Stimulated activated CD4-positive, alpha-beta T cell treated with anti-CD3 and anti-CD28 coated beads, Interleukin-4, amount 100 ng/mL, for 1 hour (primary cell): Measurements from ENCODE around the gene CFAP43.

Experiments
- DNase-seq: peaks from one replicate; pipeline ENCODE4 v3.0.0-alpha.2; 2020

Gene CFAP43

DNA sequence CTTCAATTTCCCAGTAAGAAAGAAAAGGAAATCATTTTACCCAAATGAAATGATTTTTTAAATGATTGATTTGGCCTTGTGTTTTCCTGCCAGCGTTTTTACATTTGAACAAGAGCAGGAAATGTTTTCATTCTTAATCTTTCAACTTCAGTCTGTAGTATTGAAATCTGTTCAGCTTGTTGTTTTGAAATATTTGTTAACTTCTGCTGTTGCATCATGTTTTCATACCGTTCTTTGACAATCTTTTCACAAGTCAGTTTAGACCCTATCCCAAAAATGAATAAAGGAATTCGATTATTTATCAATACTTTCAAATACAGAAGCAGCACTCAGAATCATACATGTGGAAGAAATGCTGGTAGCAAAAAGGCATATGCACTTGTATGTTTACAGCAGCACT, 102.1 kb downstream of the CFAP43 start:
- DNase-seq: no peak

DNA sequence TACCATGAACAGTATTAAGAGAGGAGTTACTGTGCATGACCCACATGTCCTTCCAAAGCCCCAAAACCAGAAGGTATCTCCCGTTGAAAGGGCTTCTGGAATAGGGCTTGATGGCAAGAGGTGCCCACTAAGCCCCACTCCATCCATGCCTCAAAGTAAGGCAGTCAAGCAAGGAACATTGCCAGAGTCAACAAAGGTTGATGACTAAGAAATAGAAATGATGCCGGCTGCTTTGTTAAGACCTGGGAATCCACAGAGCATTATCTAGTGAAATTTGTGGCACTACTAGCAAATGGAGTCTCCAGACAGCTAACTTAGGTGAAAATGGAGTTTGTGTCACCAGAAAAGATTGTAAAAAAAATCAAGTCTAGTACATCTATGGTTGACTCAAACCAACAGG, 104.0 kb downstream of the CFAP43 start:
- no peak for DNase-seq

- no peak for DNase-seq
These were observed 104.8 kb downstream of the CFAP43 start for GRCh38 chr10:104127411-104127810.

- no peak for DNase-seq
These were observed 108.8 kb downstream of the CFAP43 start for GRCh38 chr10:104123397-104123796.

DNA sequence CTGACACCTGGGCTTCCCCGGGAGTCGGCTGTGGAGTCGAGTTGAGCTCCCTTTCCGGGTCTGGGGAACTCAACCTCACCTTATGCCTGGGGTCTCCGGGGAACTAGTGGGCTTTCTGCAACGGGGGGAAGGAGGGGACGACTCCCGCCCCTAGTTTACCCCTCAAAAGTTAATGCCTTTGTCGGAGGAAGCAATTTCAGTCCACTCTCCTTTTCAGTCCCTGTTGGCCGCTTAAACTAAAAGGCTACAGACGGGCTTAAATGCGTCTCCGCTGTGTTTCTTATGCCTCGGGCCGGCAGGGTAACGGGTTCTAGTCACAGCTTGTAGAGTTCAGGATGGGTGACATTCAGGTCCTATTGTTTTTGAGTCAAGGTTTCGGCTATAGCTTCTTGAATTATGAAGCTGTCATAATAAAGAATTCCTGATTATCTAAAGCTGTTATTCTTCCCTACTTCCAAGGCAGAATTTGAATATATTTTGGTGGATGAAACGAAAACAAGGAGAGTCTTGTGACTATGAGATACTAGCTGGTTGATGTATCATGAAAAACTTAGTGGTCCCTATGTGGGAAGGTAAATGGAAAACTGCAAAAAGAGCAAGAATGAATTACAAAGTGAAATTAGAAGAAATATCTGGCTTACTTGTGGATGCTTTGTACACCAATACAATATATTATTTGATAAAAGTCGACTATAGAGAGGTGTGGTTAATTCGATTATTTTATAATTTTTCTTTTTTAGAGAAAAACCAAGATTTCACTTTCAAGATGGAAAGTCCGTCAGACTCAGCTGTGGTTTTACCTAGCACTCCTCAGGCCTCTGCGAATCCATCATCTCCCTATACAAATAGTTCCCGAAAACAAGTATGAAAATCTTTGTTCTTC, 109.7 kb downstream of the CFAP43 start:
- no peak for DNase-seq

DNA sequence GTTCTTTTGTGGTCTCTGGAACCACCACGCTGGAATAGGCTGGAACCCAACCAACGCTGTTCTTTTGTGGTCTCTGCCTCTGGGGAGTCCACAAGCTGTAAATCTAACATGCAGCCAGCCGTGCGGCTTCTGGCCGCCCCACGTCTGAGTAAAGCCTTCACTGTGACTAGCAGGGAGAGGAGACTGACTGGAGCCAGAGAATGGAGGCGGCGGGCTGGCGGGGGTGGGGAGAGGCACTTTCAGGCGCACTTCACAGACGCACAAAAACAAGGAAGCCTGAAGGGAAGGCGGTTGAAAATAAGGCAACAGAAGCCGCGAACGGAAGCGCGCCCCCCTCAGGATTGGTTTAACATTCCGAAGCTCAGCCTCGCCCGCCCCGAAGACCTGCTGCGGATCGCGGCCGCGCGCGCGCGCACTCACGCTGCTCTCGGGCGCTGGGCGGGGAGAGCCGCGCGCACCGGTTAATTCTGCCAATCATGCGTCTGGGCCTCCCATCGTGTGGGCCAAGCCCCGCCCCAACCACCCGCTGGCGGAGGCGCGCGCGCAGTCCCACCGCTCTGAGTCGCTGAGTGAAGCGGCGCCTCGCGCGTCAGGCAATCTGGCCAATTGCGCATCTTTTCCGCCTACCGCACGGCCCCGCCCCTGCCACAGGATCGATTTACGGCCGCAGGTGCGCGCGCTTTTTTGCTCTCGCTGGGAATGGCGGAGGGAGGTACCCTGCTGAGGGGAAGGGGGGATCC, 110.5 kb downstream of the CFAP43 start, which contains the start of gene SFR1:
Gene SFR1 (plus strand): TSS at position 687 of the 740 bp plus-strand sequence. CDS start 13 bp downstream, at position 700.
- DNase-seq: peak; percentile 99

DNA sequence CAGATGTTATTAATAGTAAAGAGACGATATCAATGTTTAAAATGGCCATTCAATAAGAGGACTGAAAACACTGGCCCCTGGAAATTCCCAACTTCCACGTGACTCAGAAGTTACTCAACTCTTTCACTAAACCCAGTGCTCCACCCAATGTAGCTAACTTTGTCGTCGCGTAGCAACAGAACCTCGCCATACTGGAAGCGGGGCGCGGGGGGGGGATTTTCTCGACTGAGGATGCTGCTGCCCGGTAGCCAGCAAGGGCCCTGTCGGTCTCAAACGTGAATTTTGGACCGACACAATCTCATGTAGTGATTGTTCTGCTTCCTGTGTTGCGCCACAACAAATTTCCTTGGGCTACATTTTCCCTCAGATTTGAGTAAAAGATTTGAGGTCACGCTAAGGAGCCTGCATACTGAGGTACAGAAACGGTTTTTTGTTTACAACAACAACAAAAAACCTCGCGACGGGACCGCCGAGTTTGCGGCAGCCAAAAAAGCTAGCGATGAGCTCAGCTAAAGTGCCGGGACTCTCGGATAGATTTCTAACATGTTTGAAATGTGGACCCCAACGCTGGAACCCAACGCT, 111.2 kb downstream of the CFAP43 start:
- DNase-seq: peak; percentile 80

GRCh38 chr10:104120512-104120902, 111.7 kb downstream of the CFAP43 start:
- no peak for DNase-seq

DNA sequence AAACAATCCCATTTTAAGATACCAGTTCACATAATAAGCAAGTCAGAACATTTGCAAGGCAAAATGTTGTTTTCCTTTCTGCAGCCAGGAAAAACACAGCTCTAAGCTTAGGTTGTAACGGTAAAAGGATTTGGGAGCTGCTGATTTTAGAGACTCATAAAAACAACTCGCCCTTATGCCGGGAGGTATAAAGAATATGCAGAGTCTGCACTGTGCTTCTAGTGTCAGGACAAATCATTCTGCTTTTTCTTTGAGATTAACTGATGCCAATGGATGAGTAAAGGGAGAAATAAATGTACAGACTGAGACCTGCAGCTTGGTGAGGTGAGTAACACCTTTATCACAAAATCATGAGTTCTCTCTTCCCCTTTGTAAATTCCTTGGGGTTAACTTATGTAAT, 112.2 kb downstream of the CFAP43 start:
- DNase-seq: no peak

DNA sequence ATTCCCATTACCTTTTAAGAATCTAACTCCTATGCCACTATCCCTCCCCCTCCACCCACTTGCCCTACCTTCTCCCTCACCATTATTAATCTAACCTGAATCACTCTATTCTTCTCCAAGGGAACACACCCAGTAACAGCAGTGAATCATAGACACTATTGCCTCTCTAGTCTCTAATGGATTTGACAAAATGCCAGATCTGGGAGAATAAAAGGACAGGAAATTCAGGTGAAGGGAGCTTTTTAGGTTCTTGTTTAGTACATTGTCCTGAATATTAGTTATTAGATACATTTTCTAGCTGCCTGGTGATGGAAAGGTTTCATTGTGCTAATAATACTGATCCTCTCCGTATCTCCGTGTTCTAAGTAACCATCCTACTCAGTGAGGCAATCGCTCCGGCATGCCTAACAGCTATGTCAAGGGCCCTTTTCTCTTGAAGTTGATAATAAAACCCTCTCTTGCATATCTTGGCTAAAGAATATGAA, 114.3 kb downstream of the CFAP43 start:
- DNase-seq: no peak

DNA sequence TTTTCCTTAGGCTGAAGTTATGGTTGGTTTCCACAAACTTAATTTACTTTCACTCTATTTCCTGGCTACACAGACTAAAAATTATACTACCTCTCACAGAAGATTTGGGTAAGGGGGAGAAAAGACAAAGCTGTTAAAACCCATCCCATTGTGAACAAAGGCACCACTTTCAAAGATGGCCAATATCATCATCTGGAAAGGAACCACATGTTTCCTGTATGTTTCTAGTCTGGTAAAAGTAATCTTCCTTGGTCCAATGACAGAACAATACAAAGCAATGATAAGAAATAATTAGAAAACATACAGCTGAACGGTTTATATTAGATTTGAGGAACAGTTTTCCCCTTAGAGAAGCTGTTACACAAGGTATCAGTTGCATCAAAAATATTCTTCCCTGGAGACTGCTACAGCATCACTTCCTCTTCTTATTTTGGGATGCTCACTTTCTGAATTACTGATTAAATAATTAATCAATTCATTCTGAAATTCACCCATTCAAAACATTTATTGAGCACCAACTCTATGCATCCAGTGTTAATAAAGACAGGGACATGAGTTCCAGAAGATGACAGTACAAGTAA, 118.7 kb downstream of the CFAP43 start:
- no peak for DNase-seq

DNA sequence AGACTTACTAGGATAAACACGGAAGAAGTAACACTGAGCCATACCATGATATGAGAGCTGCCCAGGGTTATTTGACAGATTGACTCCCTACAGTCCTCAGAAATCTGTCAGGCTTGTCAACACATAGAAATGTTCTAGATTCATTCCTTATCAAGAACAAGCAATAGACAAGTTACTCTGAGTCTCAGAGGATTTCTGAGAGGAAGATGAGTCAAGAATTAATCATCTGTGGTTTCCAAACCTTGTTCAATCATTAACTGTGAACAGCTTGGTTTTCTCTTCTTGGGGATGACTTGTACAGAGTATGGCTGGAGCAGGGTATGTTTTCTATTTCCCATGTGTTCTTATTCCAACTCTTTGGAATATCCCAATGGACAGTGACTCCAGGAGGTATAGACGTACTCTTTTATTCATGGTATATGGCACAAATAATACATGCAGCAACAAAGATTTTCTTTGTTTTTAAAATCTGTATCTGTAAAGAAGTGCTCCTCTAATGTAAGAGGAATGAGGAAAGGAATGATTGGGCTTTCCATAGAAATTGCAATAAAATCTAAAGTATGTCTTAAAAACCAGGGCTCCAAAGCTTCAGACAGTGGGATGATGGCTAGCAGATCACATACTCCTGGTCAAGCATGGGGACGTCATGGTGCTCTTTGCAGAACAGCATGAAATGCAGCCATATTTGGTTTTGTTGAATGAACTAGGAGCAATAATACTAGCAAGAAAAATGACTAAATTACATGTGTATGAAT, 122.1 kb downstream of the CFAP43 start:
- no peak for DNase-seq

DNA sequence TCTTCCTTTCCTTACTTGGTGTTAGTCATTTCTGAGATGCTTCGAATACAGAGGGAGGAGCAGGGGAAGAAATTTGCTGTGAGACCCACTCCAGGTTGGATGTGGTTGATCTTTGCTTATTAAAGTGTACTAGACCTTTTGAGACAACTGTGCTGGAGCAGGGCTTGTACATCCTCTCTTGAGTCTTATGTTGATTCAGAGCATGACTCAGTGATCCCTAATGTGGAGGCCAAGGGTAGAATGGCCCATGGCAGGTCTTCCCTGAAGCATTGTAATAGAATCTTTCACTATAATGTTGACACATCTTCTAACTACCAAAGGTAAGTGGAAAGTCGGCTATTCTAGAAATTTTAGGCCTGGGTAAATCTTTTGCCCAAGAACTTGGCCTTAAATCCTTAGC, 127.2 kb downstream of the CFAP43 start:
- no peak for DNase-seq

GRCh38 chr10:104104418-104104817, 127.7 kb downstream of the CFAP43 start:
- no peak for DNase-seq

- no peak for DNase-seq
These were observed 128.2 kb downstream of the CFAP43 start for GRCh38 chr10:104103956-104104355.

DNA sequence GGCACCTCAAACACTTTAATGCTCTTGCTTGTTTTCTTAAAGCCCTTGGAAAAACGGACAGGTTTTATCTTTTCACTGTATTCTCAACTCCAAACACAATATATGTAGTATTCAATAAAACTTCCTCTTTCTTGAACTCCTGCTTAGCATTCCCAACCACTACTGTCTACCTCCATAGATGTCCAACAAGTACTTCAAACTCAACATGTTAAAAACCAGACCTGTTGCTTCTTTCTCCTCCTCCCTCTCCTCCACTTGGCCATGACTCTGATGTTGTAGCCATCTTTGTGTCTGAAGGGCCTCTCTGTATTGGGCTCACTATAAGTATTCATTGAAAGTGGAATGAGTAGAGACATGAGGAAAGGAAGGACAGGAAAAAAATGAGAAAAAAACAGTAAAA, 130.3 kb downstream of the CFAP43 start:
- DNase-seq: no peak

GRCh38 chr10:104100795-104101194, 131.4 kb downstream of the CFAP43 start:
- DNase-seq: no peak

- no peak for DNase-seq
These were observed 132.2 kb downstream of the CFAP43 start for GRCh38 chr10:104099941-104100340.

- no peak for DNase-seq
These were observed 132.9 kb downstream of the CFAP43 start for GRCh38 chr10:104099269-104099668.

DNA sequence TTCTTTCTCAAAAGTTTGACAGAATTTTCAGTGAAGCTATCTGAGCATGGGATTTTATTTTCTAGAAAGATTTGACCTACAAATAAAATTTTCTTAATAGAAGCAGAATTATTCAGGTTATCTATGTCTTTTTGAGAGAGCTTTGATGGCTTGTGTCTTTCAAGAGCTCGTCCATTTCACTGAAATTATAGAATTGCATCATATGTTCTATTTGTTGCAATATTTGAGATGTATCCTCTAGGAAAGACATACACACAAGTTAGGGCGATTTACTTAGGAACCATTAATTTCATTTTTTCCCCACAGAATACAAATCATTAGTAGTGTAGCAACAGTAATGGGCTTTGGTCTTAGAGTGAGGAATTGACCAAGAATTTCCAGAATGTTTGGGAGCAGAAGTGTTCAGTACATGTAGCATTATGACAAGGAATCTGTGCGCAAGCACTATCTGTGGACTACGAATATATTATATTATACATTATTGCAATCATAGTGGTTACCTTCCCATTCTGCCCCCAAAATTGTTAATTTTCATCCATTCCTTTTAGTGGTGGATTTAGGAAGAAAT, 133.7 kb downstream of the CFAP43 start:
- DNase-seq: no peak

DNA sequence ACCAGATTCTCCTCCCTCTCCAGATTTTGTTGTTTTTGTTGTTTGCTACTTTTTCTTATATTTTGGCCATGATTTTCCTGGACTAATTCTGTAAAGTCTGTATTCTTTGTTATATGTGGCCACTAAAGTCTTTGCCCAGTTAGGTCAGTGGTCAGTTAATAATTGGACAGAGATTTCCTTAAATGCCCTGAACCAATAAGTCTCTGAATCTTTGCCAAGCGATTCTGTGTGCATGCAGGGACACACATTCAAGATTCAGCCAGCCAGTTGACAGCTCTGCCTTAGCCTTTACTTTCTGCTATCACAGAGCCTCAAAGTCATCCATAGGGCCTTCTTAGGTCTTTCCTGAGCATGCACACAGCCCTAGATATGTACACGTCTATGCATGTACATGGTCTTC, 135.5 kb downstream of the CFAP43 start:
- no peak for DNase-seq

- no peak for DNase-seq
These were observed 139.4 kb downstream of the CFAP43 start for GRCh38 chr10:104092749-104093148.
